ENCODE measurements around the gene TGFBI.

DNA sequence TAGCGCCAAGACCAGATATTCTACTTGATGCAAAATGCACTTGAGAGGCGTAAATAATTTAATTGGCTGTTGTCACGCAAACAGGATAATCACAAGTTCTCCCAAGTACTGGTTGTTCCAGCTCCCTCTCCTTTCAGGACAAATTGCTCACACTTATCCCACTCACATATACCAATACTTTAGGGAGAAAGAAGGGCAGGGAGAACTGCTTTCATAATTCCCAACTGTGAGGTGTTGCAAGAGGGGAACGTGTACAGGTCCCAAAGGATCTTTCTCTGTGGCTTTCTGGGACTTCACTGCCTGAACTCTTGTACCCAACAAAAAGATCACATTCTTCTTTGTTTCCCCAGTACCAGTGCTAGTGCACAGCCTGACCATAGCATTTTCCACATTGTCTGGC, 21.5 kb upstream of the TGFBI start:
- TF ChIP-seq REST (IDR thresholded peaks at IDR 0.05; ENCODE audit: insufficient read depth in 1 of 2, low read depth in 2 of 2, low read length in 2 of 2) (no peak), SIN3A (IDR thresholded peaks at IDR 0.05; ENCODE audit: borderline replicate concordance, insufficient read depth, low read length) (no peak), TAF1 (IDR thresholded peaks at IDR 0.05; ENCODE audit: borderline replicate concordance, insufficient read depth, low read length) (no peak)
